DOHH2 (cell line): ENCODE data around the gene CLEC20A.

Experiments used
- H3F3A ChIP-seq: fragments of 200-600 bp; sonication (generic), shearing (Covaris generic); 2 replicates; pipeline ENCODE4 v1.6.0; 2016; ENCODE audit warnings: antibody characterized with exemption, mild to moderate bottlenecking; ENCODE audit not compliant: control insufficient read depth, insufficient read depth
- H3K27ac ChIP-seq: fragments of 200-600 bp; sonication (generic); 2 replicates; pipeline ENCODE4 v1.5.1; 2014; ENCODE audit warnings: low read depth, mild to moderate bottlenecking, low read length, moderate library complexity
- H3K27me3 ChIP-seq: fragments of 200-600 bp; sonication (generic); 2 replicates; pipeline ENCODE4 v1.6.1; 2014; ENCODE audit warnings: mild to moderate bottlenecking, low read length, mixed read lengths; ENCODE audit not compliant: control insufficient read depth
- H3K36me3 ChIP-seq: fragments of 200-600 bp; sonication (generic); 2 replicates; pipeline ENCODE4 v1.6.1; 2014; ENCODE audit warnings: mild to moderate bottlenecking, low read length, moderate library complexity, mixed read lengths; ENCODE audit not compliant: control insufficient read depth
- H3K4me1 ChIP-seq: fragments of 200-600 bp; sonication (generic); 2 replicates; pipeline ENCODE4 v1.6.1; 2014; ENCODE audit warnings: mild to moderate bottlenecking, low read length, mixed read lengths; ENCODE audit not compliant: control insufficient read depth
- H3K4me2 ChIP-seq: fragments of 200-600 bp; sonication (generic); 2 replicates; pipeline ENCODE4 v1.6.0; 2014; ENCODE audit warnings: mild to moderate bottlenecking, low read length, moderate library complexity
- H3K4me3 ChIP-seq: fragments of 200-600 bp; sonication (generic); 2 replicates; pipeline ENCODE4 v1.5.1; 2014; ENCODE audit warnings: mild to moderate bottlenecking, low read length, mixed read lengths
- H3K79me2 ChIP-seq: fragments of 200-600 bp; sonication (generic); 2 replicates; pipeline ENCODE4 v1.6.1; 2014; ENCODE audit warnings: mild to moderate bottlenecking, low read length, mixed read lengths; ENCODE audit not compliant: control insufficient read depth
- H3K9me2 ChIP-seq: fragments of 200-600 bp; sonication (generic); replicated peaks from 2 replicates; pipeline ENCODE4 v1.6.1; 2014; ENCODE audit warnings: mild to moderate bottlenecking, low read length, mixed read lengths; ENCODE audit not compliant: control insufficient read depth
- H3K9me3 ChIP-seq: fragments of 200-600 bp; sonication (generic); 2 replicates; pipeline ENCODE4 v1.6.1; 2014; ENCODE audit warnings: antibody characterized with exemption, low read length, mixed read lengths; ENCODE audit not compliant: control insufficient read depth, insufficient read depth
- H4K20me1 ChIP-seq: fragments of 200-600 bp; sonication (generic); 2 replicates; pipeline ENCODE4 v1.6.0; 2014; ENCODE audit warnings: low read depth, mild to moderate bottlenecking, antibody characterized with exemption, low read length, moderate library complexity; ENCODE audit not compliant: control insufficient read depth, insufficient read depth
- CTCF ChIP-seq: fragments of 200-600 bp; sonication (generic); IDR thresholded peaks from one replicate; pipeline ENCODE4 v1.5.1; 2014; ENCODE audit warnings: antibody characterized with exemption, mild to moderate bottlenecking, low read depth, low read length; ENCODE audit not compliant: poor library complexity, severe bottlenecking
- EZH2phosphoT487 ChIP-seq: fragments of 200-600 bp; sonication (generic); IDR thresholded peaks from 2 replicates; pipeline ENCODE4 v1.6.1; 2017; ENCODE audit warnings: borderline replicate concordance, mild to moderate bottlenecking, antibody characterized with exemption, low read length, moderate library complexity, mixed read lengths

CLEC20A gene

DNA sequence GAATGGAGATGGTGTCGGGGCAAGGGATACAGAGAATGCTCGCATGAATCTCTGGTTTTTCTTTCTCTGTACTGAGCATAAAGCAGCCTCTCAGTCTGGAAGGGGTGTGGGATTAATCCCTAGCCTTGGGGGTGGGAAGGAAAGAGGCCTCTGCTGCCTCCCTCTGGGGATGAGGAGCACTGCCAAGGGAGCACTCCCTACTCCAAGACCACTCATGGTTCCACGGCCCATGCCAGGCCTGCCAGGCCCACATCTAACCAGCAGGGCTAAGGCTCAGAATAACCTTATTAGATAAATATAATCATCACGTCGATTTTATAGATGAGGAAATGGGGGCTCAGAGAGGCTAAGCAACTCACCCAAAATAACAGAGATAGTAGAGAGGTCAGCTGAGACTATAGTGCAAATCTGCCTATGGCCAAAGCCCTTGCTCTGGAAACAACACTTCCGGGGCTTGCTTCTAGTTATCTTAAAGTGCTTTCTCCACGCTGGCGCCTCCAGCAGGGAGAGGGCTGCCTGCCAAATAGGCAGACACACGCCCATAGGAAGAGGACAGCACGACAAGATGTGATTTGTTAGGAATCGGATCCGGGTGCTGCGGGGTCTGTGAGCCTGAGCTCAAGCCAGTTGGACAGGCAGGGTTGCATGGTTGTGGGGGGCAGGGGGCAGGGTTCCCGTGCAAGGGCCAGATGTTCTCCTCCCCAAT is 16.7 kb upstream of the CLEC20A start:
- H4K20me1 ChIP-seq = no peaks in the 10 kb centered on the region
- no peak overlapping the region for H3K4me2 ChIP-seq
- H3F3A ChIP-seq = no peaks in the 10 kb centered on the region
- H3K36me3 ChIP-seq = no peaks in the 10 kb centered on the region
- H3K79me2 ChIP-seq = no peaks in the 10 kb centered on the region
- H3K9me3 ChIP-seq = no peaks in the 10 kb centered on the region
- H3K4me1 ChIP-seq = no peaks in the 10 kb centered on the region
- peaks cover 11% of the 10 kb centered on the region; the same call in 1 of the 2 replicates for H3K27me3 ChIP-seq
- TF ChIP-seq CTCF = peak; percentile 14
- TF ChIP-seq EZH2phosphoT487 = no peak
- H3K27ac ChIP-seq = no peak overlapping the region
- no peaks in the 10 kb centered on the region for H3K9me2 ChIP-seq
- no peak overlapping the region for H3K4me3 ChIP-seq

GRCh38 chr1:178512566-178513277 is 16.0 kb upstream of the CLEC20A start, which contains the start of gene TEX35:
TEX35 (plus strand) TSS chr1:178513109; CDS start chr1:178513189, 80 bp downstream.
- Histone ChIP-seq H3K36me3 (no peaks in the 10 kb centered on the region), H4K20me1 (no peaks in the 10 kb centered on the region), H3K4me1 (no peaks in the 10 kb centered on the region), H3F3A (no peaks in the 10 kb centered on the region), H3K27me3 (peaks cover 11% of the 10 kb centered on the region; the same call in 1 of the 2 replicates), H3K9me2 (no peaks in the 10 kb centered on the region), H3K4me3 (no peak within 1 kb of the TSS), H3K79me2 (no peaks in the 10 kb centered on the region), H3K4me2 (no peak within 1 kb of the TSS), H3K27ac (no peak within 1 kb of the TSS), H3K9me3 (no peaks in the 10 kb centered on the region)
- TF ChIP-seq CTCF (no peak), EZH2phosphoT487 (no peak)

- Histone ChIP-seq H3K9me3 (no peaks in the 10 kb centered on the region), H3K4me3 (no peak overlapping the region), H3K79me2 (no peaks in the 10 kb centered on the region), H3K27ac (no peak overlapping the region), H3K27me3 (no peaks in the 10 kb centered on the region; the same call in 1 of the 2 replicates), H3K36me3 (no peaks in the 10 kb centered on the region), H3K9me2 (no peaks in the 10 kb centered on the region), H3K4me2 (no peak overlapping the region), H4K20me1 (no peaks in the 10 kb centered on the region), H3K4me1 (no peaks in the 10 kb centered on the region), H3F3A (no peaks in the 10 kb centered on the region)
- no peak for TF ChIP-seq CTCF
- TF ChIP-seq EZH2phosphoT487 = no peak
Measured at GRCh38 chr1:178510155-178510554, 13.4 kb upstream of the CLEC20A start.
